Kasumi-1 (cell line): ENCODE measurements around the gene ATP13A1.

Experiments used
- DNase-seq, 2 experiments: peaks; one replicate each; lab custom pipeline; 2025; lab: John Stamatoyannopoulos, UW

ATP13A1 gene

DNA sequence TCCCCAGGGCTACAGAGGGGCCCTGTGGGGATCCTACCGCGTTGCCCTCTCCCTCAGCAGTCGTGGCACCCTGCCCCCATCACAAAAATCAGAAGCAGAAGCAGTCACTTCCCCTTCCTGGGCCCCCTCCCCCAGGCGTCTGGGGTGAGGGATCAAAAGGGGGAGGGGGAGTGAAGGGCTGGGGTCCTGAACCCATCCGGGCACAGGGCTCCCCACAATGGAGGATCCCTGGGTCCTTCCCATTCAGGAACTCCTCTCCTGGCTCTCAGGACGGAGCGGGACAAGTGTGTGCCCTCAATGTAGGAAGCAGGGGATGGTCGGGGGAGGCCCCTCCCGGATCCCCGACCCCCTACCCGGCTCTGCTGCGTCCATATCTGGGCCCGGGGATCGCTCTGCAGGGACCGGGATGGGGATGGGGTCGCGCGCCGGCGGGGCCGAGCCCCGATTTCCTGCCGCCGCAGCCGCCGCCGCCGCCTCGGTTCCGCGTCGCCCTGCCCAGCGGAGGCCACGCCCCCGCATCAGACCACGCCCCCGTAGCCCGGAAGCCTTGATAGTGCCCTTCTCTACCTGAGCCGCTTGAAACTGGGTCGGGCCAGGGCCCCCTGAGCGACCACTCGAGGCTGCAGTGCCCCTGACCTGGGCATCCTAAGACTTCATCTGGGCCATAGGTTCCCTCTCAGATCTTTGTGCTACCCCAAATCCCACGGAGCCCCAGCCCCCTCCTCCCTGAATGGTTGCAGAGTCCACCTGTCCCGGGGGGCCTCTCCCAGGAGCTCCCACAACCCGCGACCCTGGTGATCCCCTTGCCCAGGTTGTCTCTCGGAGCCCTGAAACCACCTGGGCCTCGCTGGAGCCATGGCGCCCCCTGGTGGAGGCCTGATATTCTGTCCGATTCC is 20.1 kb downstream of the ATP13A1 start, which contains the start of gene GMIP:
Gene GMIP (minus strand): TSS at position 500 of the 896 bp plus-strand sequence. CDS start 128 bp downstream, at position 372.
- peak; percentile 54 for DNase-seq

GRCh38 chr19:19642506-19643157 is 20.8 kb downstream of the ATP13A1 start:
- DNase-seq = peak; percentile 46 to 54

DNA sequence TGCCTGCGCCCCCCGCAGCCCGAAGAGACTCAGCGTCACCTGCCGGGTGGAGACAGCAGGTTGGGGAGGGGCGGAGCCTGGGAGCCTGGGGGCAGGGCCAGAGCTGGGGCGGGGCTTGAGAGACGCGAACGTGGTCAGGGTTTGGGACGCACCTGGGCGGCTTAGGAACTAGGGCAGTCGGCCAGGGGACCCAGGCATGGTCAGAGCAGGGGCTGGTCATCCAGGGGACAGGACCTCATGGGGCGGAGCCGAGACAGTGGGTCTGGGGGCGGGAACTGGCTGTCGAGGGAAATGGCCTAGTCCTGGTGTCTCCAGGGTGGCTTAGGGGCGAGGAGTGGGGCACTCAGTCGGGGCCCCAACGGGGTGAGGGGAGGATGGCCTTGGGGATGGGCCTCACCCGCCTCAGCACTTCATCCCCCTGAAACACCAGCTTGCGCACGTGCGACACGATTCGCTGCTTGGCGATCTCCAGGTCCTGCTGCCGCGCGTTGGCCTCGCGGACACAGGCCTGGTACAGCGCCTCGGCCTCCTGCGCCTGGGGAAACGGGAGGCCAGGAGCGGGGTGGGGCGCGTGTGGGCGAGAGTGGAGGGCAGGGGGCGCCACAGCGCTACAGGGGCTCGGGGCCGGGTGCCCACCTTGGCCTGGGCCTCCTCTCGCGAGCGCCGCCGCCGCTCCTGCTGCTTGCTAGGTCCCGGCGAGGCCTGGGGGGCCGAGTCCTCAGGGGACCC is 25.8 kb downstream of the ATP13A1 start:
- DNase-seq = no peak

DNA sequence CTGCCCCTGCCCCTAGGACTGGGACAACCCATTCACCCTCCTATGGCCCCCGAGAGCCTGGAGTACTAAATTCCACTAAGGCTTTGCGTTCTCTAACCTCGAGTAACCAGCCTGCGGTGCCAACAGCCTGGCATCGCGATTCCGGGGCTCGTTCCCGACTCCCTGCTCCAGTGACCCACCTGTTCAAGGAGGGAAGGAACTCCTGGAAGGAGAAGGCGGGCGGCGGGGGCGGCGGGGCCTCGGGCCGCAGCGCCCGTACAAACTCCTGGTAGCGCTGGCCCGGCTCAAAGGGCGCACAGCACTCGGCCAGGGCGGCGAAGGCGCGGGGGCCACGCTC is 26.3 kb downstream of the ATP13A1 start:
- no peak for DNase-seq

DNA sequence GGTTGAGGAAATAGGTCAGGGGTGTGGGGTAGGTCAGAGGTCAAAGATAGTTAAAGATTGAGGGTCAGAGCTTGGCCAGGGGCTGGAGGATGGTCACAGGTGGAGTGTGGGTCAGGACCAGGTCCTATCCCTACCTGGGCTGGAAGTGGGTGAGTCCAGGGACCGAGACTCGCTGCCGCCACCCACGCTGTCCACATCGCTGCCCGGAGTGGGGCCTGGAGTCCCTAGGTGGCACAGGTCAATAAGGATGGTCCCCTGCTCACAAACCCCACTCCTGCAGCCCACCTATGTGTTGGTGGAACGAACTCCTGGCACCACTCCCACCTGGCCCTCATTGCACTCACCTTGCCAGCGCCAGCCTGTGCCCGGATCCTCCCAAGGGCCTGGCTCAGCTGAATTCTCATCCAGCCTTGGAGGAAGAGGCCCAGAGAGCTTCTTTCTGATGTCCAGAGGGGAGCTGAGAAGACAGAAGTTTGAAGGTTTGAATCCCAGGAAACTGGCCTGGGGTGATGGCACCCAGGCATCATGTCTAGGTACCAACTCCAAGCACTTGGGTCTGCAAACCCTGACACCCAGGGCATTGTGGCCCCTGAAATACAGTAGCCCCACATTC is 26.8 kb downstream of the ATP13A1 start:
- DNase-seq = no peak

DNA sequence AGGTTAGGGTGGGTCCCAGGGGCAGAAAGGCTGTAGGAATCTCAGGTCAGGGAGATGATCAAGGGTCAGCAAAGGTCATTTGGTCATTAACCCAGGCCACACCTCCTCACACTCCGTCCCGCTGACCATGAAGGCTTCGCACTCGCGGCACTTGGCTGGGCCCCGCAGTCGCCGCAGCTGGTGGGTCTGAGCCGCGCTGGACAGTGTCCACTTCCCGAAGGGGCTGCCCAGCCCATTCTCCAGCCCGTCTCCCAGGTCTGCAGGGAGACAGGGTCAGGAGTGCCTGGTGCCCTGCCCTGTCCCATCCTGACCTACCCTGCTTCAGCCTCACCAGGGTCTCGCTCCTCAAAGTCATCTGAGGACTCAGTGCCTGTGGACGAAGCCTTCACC is 28.2 kb downstream of the ATP13A1 start:
- DNase-seq = no peak

DNA sequence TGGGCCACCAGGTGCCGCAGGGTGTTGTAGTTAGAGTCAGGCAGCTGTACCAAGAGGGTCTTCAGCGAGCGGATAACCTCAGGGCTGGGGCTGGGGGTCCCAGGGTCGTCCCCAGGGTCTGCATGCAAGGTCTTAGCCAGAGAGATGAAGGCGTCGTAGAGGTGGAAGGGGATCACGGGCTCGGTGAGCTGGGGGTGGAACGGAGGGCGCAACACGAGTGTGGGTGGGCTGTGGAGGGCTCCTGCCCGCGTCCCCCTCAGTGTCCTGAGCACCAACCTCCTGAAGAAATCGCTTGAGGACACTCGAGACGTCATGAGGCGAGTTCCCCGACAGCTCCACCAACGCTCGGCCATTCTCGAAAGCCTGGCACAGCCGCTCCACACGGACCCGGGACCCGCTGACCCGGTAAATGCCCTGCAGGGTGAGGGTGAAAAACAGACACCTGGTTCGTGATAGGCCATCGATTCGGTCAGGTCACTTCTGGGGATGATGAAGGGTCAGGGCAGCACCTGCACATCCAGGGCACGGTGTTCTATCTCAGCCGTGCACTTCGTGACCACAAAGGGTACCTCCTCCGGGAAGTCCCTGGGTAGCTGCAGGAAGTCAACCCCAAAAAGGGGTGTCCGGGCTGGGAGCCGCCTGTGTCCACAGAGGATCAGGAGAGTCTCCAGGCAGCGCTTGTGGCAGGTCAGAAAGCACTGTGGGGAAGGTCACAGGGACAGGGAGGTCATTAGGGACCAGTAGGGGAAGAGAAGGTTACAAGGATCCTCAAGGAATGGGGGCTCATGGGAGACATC is 28.8 kb downstream of the ATP13A1 start:
- DNase-seq = no peak

- no peak for DNase-seq
Measured at GRCh38 chr19:19633711-19634515, 29.6 kb downstream of the ATP13A1 start.

GRCh38 chr19:19632661-19633060 is 30.8 kb downstream of the ATP13A1 start:
- DNase-seq = no peak

- DNase-seq = no peak
Measured at GRCh38 chr19:19631346-19631745, 32.1 kb downstream of the ATP13A1 start.

DNA sequence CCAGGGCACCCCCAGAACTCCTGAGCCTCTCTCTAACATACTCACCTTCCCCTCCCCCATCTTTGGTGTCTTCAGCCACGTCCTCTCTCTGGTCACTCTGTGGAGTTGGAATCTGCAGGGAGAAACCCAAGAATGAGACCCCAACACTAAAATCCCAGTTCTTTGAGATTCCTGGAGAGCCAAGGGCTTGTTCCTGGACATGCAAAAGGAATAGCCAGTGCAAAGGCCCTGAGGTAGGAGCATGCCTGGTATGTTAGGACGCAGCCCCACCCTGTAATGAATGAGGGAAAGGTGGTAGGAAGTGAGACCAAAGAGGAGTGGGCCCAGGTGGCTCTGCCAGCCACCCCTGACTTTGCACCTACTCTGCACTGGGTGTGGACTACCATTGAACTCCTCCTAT is 33.0 kb downstream of the ATP13A1 start:
- DNase-seq = no peak

- no peak for DNase-seq
Measured at GRCh38 chr19:19630062-19630414, 33.4 kb downstream of the ATP13A1 start.

DNA sequence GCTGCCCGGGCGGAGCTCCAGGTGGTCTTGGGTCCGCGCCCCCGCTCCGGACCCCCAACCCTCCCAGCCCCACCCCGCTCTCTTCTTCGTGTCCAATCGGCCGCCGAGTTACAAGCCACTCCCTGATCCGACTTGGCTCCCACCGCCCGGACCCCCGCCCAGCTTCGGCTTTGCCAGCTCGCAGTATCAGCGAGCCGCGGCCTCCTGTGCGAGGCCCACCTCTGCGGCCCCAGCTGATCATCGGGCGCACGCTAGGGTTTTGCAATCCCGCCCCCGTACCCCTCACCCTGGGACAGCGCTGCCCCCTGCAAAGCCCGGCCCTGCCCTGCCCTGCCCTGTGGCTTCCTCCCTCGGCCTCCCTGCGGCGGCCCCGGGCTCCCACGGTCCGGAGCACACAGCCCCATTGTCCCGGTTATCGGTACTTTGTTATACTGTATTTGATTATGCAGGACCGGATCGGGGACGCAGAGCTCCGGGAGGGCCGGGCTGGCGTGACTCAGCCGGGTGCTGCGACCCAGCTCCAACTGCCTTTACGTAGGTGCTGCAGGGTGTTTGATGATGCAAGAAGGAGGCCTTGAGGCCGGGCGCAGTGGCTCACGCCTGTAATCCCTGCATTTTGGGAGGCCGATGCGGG is 34.9 kb downstream of the ATP13A1 start:
- no peak for DNase-seq

- DNase-seq = no peak
Measured at GRCh38 chr19:19627621-19628500, 35.6 kb downstream of the ATP13A1 start, which contains the start of gene LPAR2. Gene LPAR2, minus strand, starts transcription at chr19:19628220. Its CDS starts 945 bp downstream, at chr19:19627275.

- no peak for DNase-seq
Measured at GRCh38 chr19:19626516-19627472, 36.7 kb downstream of the ATP13A1 start.

- no peak for DNase-seq
Measured at GRCh38 chr19:19624032-19624570, 39.4 kb downstream of the ATP13A1 start.

- DNase-seq = no peak
Measured at GRCh38 chr19:19623383-19623782, 40.1 kb downstream of the ATP13A1 start.

DNA sequence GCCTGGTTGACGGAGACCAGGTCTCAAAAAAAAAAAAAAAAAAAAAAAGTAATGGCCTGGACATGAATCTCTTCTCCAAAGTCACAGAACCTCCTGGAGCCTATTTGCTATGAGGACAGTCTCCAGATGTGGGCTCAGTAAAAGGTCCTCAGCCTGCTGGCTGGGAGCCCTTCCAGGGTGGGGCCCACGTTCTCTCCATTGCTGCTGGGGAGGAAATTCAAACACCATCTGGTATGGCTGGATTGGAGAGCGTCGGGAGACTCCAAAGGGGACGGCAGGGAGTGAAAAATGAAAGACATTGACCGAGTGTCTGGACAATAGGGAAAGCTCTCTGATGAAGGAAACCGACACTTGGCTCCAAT is 43.6 kb downstream of the ATP13A1 start:
- no peak for DNase-seq
